Measurements from ENCODE around the gene DUOXA2. TPM values are rescaled to one million over a fixed set of nuclear protein-coding genes. Genes with fewer than 3 reads are reported as not detected.
A peak's percentile ranks its signal among the peaks of the same experiment; 100 is the strongest.

The DUOXA2 gene
- total RNA-seq, 1 experiment from 2014 or later = not detected

DNA sequence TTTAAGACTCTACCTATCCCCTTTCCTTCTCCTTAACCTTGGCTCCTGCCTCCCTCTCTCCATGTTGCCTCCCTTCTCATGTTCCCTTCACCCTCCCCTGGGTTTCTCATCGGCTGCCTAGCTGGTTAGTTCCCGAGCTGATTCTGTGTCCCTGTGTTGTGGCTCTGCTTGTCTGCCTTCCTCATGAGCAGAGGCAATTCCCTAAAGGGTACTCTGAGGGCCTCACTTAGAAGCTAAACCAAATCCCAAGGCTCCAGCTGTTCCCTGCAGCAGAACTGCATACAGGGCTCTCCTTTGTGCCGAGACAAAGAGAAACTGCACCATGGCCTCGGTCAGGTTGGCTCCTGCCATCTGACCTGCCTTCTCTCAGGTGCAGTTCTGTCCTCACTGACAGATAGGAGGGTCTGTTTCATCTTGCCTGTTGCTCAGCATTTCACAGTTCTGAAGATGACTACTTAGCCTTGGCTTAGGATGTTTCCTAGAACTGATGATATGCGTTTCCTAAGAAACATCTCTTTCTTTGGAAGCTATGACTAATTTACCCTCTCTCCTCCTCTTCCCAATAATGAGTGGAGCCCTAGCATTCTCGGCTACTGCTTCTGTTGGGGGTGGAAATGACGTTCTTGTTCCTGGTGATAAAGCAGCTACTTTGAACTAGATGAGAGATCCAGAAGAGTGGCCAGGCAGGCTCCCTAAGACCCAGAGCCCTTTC is 42.8 kb downstream of the DUOXA2 start:
- DNase-seq (ENCODE audit: low read depth) = peak; percentile 50

DNA sequence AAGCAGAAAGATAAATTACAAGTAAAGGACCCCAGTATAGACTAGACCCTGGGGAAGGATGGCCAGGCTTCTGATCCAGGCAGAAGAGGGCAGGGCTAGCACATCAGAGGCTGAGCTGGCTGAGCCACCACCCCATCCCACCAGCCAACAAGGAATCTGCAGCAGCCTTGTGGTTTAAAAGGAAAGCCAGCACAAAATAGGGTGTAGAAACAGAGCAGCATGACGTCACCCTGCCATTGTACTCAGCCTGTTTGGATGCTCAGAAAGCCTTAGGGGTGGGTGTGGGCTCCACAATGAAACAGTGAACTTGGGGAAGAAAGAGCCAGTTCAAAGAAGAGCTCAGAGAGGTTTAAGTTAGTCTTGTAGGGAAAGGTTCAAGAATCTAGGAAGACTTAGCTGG is 43.8 kb downstream of the DUOXA2 start:
- DNase-seq (ENCODE audit: low read depth) = peak; percentile 77

DNA sequence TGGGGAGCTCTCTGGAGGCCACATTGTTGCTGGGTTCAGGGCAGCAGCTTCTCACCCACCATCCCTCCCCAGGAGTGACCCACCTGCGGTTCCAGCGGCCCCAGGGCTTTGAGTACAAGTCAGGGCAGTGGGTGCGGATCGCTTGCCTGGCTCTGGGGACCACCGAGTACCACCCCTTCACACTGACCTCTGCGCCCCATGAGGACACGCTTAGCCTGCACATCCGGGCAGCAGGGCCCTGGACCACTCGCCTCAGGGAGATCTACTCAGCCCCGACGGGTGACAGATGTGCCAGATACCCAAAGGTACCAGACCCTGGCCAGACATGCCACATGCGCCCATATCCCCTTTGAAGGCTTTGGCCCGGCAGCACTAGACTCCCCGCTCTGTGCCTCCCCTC is 47.5 kb downstream of the DUOXA2 start:
- no peak for DNase-seq (ENCODE audit: low read depth)

DNA sequence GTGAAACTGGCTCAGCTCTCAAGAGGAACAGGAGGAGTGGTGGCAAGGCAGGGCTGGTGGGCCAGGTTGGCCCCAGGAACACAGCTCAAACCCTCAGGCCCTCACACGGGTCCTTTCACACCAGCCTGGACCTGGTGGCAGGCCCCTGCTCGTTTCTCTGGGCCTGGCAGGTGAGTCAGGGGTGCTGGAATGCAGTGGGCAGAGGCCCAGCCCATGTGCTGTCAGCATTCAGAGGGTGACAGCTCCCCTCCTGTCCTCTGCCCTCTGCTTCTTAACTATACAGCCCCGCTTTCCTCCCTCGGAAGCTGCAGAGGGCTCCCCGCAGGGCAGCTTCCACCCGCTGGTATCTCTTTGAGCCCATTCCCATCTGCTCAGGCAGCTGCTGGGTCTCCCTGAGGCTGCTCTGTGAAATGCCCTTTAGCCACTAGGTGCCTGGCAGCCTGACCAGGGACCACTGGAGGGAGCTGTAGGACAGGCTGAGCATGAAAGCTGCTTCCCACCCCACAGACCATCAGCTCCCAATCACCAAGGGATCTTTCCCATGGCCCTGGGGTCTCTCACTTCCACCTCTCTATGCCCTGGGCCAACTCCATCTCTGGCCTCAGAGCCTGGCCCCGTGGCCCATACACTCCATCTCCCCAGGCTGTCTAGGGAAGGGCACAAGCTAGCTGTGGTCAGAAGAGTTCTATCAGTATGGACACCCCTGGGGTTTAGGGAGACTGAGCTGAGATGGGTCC is 48.8 kb downstream of the DUOXA2 start:
- peak; percentile 84 for DNase-seq (ENCODE audit: low read depth)

DNA sequence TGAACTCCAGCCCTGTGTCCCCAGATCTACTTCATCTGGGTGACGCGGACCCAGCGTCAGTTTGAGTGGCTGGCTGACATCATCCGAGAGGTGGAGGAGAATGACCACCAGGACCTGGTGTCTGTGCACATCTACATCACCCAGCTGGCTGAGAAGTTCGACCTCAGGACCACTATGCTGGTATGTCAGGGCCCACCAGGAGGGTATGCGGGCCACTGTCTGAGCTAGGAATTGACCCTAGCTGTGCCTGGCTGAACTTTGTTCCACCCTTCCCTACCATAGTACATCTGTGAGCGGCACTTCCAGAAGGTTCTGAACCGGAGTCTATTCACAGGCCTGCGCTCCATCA is 49.4 kb downstream of the DUOXA2 start:
- no peak for DNase-seq (ENCODE audit: low read depth)

DNA sequence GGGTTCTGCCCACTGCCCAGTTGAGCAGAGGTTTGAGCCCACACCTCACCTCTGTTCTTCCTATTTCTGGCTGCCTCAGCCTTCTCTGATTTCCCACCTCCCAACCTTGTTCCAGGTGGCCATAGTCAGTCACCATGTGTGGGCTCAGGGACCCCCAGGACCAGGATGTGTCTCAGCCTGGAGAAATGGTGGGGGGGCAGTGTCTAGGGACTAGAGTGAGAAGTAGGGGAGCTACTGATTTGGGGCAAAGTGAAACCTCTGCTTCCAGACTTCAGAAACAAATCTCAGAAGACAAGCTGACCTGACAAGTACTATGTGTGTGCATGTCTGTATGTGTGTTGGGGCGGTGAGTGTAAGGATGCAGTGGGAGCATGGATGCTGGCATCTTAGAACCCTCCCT is 50.8 kb downstream of the DUOXA2 start:
- no peak for DNase-seq (ENCODE audit: low read depth)

DNA sequence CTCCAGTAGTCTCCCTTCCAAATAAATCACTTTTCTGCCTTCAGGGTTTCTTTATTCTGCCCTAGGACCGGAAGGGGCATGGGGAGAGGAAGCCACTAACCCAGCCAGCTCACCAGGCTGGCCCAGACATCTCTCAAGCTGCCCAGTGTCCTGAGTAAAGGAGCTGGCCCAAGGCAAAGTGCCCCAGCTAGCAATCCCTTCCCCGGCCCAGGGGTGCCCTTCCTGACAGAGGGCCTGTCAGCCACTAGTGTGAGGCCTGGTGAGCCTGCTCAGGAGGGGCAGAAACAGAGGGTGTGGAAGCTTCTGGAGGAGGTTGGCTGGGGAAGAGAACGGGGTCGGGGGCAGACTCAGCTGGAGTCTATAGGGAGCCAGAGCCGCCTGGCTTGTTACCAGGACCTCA is 51.4 kb downstream of the DUOXA2 start:
- DNase-seq (ENCODE audit: low read depth) = no peak

DNA sequence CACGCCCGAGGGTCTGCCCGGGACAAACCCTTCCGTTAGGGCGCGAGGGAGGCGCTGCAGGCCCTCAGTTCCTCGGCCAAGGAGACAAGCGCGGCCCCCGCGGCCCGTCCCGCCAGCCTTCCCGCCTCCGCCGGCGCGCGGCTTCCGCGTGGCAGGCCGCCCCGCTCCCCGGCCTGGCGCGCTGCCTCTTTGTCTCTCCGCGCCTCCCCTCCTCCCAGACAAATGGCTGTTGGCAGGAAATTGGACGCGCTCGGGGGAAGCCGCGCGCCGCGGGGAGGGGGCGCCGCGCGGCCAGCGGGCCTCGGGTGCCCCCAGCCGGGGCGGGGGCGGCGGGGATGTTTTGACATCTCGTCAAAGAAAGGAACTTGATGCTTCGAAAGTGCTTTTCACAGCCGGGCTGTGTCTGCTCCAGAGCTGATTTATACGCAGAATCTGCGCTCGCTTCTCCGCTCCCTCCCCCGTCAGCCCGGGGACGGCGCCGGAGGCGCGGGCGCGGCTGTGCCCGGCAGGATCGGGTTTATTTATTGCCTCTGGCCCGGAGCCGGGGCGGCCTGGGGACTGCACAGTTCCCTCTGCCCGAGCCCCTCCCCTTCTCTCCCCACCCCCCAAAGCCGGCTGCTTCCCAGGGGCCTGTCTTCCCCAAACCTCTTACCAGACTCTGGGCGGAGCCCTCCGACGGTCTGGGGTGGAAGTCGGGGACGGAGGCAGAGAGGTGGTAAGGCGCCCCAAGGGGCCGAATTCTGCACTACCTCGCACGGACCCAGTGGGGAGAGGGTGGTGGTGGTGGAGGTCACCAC is 52.9 kb downstream of the DUOXA2 start:
- DNase-seq (ENCODE audit: low read depth) = peak; percentile 89

DNA sequence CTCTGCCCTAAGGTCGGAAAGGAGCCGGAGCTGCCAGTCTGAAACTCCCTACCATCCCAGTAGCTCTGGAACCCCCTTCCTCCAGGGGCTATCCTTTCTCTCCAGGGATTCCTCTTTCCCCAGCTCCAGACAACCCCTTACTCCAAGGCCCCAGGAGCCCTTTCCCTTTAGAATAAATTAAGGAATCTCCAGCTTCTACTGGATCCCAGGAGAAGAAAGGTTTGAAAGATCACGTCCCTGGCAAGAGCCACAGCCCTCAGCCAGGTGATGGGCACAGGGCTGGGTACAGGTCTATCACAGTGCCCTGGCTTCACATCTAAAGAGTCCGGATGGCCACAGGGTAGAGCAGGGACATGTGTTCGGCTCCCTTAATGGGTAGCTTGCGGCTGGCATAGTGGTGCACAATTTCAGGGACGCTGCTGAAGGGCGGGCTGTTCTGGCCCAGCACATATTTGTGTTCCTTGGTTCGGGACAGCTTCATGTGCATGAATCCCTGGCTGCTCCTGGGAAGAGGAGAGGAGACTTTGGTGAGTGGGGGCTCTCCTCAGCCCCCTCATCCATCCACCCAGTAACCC is 53.6 kb downstream of the DUOXA2 start:
- DNase-seq (ENCODE audit: low read depth) = no peak

Other genes starting within 250 kb of the DUOXA2 start
- not detected in 2 replicates for gene TERB2, start 157.6 kb upstream of the DUOXA2 start, total RNA-seq (2014; rRNA removed)
- 44.3 and 67.6 TPM in 2 replicates for gene SORD, start 91.1 kb upstream of the DUOXA2 start, total RNA-seq (2014; rRNA removed)
- not detected in 2 replicates for gene DUOX2, start 154 bp upstream of the DUOXA2 start, total RNA-seq (2014; rRNA removed)
- not detected in 2 replicates for gene DUOXA1, start 15.6 kb downstream of the DUOXA2 start, total RNA-seq (2014; rRNA removed)
- gene DUOX1, start 15.7 kb downstream of the DUOXA2 start, total RNA-seq (2014; rRNA removed) = under 0.01 and 0.06 TPM in 2 replicates
- 8.8 and 14.2 TPM in 2 replicates for gene SHF, start 73.6 kb downstream of the DUOXA2 start, total RNA-seq (2014; rRNA removed)
- gene SLC28A2, start 137.9 kb downstream of the DUOXA2 start, total RNA-seq (2014; rRNA removed) = not detected in 2 replicates

All from LHCN-M2 (cell line).